Cerebellar cortex (tissue), 1 donor: ENCODE data around the gene CD200R1L.

Experiments used
- DNase-seq: peaks from one replicate; pipeline ENCODE4 v3.0.0-alpha.2; 2015; ENCODE audit warnings: low spot score

The CD200R1L gene

GRCh38 chr3:112818289-112818688 is 28.4 kb downstream of the CD200R1L start:
- DNase-seq = no peak

DNA sequence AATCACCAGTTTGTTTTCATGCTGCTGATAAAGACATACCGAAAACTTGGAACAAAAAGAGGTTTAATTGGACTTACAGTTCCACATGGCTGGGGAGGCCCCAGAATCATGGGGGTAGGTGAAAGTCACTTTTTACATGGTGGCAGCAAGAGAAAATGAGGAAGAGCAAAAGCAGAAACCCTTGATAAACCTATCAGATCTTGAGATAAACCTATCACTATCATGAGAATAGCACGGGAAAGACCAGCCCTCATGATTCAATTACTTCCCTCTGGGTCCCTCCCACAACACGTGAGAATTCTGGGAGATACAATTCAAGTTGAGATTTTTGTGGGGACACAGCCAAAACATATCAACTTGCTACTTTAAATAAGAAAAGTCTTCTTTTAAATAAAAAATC is 28.9 kb downstream of the CD200R1L start:
- DNase-seq = no peak

DNA sequence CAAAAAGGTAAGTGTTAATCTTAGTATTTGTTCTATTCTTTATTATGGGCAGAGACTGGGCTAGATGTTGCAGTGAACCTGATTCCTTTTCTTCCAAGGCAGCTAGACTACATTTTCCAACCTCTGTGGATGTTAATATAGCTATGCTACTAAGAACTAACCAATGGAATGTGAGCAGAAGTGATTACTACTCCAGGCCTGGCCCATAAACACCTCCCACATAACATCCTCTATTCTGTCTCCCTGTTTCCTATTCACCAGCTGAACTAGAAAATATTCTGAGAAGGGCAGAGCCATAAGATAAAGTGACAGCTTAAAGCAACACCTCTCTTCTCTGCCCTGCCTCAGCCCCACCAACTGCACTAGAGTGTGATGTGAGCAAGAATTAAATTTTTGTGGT is 29.4 kb downstream of the CD200R1L start:
- no peak for DNase-seq

DNA sequence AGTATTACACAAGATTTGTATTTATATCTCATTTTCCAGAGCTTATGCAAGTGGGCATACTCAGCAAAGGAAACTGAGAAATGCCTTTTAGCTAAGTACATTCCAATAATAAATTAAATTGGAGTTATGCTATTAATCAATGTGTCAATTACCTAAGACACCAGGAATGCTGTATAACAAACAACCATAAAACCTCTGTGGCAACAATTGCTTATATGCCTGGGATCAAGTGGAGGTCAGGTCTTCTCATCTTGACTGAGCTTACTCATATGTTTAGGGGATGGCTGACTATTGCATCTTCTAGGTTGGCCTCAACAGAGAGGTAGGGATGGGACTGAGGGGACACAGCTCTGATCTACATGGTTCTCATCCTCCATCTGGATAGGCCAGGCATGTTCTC is 30.7 kb downstream of the CD200R1L start:
- no peak for DNase-seq

- peak; percentile 11 for DNase-seq
These were observed 32.4 kb downstream of the CD200R1L start for GRCh38 chr3:112814266-112814665.

DNA sequence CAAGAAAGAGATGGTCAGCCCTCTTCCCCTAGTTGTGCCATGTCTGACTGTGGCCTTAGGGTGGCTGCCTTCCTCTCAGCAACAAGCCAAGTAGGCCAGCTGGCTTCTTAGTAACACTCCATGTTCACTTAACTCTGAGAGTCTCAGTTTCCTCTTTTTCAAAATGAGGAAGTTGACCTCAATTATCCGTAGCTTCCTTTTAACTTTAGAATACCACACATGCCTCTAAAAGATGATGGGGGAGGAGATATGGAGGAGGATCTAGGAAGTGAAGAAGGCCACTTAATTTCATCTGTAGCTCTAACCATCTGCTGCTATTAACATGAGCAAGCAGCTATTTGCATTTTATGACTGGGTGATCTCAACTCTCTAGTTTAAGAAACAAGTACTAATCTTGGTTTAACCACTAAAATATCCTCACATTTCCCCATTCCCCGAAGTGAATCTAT is 32.9 kb downstream of the CD200R1L start:
- DNase-seq = no peak

GRCh38 chr3:112813016-112813415 is 33.6 kb downstream of the CD200R1L start:
- no peak for DNase-seq

- DNase-seq = no peak
These were observed 34.6 kb downstream of the CD200R1L start for GRCh38 chr3:112811917-112812660.

DNA sequence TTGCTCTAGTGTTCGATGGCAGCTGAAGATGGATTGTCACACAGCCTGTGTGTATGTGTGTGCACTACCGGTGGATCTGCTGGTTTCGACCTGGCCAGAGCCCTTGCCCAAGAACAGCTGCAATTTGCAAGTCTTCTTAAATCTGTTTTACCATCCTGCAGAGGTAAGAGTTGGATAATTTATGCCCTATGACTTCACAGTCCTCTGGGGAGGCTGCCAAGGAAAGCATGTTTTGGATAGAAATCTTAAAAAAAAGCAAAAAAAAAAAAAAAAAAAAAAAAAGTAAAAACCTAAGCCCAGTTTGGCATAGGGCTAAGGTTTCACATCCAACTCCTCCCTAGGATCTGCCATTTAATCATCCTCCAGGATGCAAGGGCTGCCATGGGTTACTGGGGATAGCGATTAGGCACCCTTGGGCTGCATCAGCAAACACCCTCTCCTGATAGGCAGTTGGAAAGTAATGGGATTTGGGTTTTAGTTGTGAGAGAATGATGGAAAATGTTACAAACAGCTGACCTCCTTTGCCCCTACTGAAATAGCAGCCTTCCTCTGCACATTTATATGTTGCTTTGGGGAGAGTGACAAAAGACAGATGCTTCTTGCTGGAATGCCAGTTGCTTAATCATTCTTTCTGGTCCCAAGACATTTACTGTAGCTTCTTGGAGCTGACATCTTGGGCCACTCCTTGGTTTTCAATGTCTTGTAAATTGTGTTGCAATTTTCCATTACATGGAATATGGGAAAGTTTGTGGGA is 35.4 kb downstream of the CD200R1L start:
- DNase-seq = no peak

DNA sequence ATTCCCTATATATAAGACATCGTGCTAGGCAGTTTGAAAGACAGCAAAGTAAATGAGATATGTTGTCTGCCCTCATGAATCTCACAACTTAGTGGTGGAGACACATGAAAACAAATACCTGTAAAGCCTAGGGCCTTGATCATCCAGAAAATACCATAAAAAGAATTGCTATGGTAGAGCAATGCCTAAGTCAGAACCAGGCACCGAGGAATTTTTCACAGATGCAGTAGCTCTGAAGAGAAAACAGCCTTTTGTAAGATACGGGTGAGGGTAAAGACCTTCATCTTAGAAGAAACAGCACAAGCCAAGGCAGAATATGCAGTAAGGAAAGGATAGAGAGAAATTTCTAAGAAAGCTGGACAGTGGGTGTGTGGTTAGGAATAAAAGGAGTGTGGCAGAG is 36.1 kb downstream of the CD200R1L start:
- DNase-seq = no peak

DNA sequence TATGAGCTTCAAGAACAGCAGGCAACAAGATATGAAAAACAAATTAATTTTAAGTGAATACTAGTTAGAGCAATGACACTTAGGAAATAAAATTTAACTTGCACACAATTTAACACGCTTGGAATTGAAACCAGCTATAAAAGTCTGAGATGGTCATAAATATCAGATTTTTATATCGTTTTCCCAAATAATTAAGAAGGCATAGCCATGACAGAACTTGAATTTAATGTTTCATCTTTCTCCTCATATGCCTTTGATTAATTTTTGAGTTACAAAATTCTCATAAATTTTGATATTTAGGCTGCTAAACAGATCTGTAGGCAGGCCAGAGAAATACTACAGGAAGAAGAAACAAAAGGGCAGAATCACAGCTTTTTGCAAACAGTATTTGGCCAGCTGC is 38.5 kb downstream of the CD200R1L start:
- DNase-seq = no peak

DNA sequence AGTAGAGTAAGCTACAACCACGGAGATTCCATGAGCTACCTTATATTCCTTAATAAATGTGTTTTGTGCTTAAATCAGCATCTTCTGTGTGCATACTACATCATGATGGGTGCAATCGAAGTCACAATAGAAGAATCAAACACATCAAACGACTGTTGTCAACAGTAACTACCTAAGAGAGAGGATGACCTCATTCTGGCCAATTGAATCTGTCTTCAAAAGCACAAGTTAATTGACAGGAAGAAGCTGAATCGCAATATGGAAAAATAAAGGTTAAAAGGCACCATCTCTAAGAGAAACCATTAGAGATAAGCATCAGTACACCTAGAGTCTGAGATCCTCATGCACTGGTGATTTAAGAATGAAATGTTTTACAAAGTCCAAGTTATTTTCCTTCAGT is 39.0 kb downstream of the CD200R1L start:
- DNase-seq = no peak

DNA sequence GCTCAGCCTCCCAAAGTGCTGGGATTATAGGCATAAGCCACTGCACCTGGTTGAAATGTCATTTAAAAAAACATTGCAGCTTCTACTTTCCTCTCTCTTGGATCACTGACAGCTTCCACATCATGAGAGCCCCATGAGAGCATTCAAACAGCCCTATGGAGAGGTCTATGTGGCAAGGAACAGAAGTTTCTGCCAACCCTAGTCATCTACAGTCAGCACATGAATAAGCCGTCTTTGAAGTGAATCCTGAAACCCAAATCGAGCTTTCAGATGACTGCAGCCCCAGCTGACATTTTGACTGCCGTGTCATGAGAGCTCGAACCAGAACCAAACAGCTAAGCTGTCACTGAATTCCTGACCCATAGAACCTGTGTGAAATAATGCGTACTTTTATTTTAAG is 39.8 kb downstream of the CD200R1L start:
- no peak for DNase-seq

- no peak for DNase-seq
These were observed 41.5 kb downstream of the CD200R1L start for GRCh38 chr3:112805126-112805525.

DNA sequence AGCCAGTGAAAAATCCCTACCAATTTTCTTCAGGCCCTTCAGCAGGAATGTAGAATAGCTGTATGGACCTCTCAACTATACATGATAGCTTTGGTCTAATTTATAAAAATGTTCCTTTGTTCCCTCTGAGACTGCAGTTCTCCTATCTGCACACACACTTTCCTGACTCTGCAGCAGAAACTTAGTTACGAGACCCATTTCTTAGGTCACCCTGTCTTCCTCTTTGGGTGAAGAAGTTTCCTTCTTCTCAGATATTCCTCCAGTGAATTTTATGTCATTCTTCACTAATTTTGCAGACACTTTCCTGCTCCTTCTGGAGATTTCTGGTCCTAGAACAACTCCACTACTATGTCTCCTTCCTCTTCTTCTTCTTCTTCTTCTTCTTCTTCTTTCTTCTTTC is 42.6 kb downstream of the CD200R1L start:
- DNase-seq = no peak

DNA sequence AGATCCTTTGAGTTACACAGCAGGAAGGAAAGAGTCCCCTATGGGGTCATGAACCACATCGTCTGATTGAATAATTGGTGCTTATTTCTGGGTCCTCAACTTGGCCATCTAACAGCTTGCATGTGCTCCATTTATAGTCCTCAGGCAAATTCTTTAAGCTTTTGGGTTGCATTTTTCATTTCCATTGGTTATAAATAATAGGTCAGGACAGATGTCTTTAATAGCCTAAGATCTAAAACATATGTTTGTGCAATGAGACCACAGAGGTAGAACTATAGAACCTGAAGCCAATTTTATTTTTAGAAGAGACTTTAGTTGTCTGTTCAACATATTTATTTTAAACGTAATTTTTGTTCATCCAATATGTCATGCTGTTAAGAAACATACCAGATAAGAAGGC is 43.2 kb downstream of the CD200R1L start:
- no peak for DNase-seq

DNA sequence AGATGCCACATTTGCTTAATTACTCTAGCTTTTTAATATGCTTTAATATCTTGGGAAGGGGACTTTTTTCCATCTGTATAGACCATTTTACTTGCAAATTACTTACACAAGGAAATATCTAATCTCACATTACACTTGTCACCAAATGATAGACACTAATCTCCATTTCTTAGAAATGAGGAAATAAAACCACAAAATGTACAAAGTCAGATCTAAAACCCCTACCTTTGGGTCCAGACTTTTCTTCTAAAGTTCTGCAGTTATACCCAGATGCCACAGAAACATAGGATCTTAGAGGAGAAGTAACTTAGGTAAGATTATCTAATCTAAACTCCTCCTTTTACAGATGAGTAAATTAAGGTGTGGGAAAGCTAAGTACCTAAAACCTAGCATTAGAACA is 44.3 kb downstream of the CD200R1L start:
- DNase-seq = no peak

- no peak for DNase-seq
These were observed 46.7 kb downstream of the CD200R1L start for GRCh38 chr3:112799946-112800345.

DNA sequence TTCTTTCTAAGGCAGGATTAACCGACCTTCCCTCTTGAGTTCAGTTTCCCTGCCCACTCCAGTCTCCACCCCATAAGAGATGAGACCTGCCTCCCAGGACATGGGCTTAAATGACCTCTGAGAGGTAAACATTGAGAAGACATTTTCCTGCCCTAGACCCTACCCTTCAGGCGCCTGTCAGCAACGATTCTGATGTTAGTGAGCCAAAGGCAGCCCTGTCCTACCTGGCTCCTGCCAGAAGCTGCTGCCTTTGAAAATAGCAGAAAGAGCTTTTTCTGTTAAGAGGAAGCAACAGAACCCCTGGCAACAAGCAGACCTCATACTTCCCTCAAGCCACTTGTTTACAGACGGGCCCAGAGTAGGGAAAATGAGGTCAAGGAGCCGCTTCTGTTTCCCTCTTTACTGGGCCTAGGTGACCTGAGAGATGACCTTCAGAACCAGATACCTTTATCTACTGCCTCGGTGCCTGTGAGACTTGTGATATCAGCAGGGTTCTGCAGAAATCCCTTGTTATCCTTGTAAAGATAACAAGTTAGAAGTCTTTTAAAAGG is 52.0 kb downstream of the CD200R1L start:
- DNase-seq = no peak

DNA sequence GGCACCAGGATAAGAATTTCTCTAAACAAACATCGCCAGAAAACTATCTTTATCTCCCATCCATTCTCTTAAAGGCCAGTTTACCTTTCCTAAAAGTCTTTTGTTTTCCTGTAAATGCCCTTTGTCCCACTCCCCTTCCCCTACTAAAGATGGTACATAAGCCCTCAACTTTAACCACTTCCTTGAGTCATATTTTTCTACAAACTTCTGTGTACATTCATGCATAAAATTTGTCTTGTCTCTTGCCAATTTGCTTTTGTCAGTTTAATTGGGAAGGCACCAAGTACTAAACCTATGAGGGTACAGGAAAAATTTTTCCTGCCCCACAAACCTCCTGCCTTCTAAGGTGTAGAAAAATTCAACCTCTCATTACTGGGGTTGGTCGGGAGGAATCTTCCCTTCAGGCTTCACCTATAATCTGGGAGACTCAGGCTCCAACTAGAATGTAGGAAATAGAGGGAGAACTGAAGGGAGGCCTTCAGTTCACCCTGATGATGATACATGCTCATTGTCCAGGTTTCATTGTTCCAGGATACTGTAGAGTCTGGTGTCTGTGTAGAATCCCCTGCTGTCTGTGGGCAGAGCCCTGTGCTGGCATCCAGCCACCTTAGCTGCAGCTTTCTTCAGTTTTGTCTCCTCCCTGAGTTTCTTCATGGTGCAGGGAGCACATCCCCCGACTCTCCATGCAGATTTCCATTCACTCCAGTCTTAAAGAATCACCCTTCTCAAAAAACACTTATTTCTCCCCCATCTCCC is 53.2 kb downstream of the CD200R1L start:
- DNase-seq = no peak

- no peak for DNase-seq
These were observed 54.9 kb downstream of the CD200R1L start for GRCh38 chr3:112791736-112792135.

GRCh38 chr3:112789787-112790186 is 56.9 kb downstream of the CD200R1L start:
- DNase-seq = no peak
